Measurements from ENCODE around the gene CCSER1. TPM values are rescaled to one million over a fixed set of nuclear protein-coding genes. Genes with fewer than 3 reads are reported as not detected.
"Not testable (repeated sequence)": the region's sequence is repeated elsewhere in the genome, so short reads cannot be mapped to it uniquely, and the experiment has no call there.

The CCSER1 gene
- total RNA-seq, 1 experiment from 2014 or later: 4.1 TPM

GRCh38 chr4:91621446-91621845 is 1494.3 kb downstream of the CCSER1 start:
- TF ChIP-seq CTCF (IDR thresholded peaks at IDR 0.05; ENCODE audit: insufficient read depth in 1 of 2, low read depth in 1 of 2, low read length in 1 of 2, severe bottlenecking in 1 of 2, unreplicated experiment in 1 of 2): no peak
- Histone ChIP-seq H3K4me1 (no peaks in the 10 kb centered on the region), H3K9me3 (no peaks in the 10 kb centered on the region), H3K36me3 (ENCODE audit: control insufficient read depth, insufficient read depth, low read length) (no peaks in the 10 kb centered on the region), H3K27me3 (replicated peaks; ENCODE audit: control insufficient read depth, insufficient read depth, low read length) (no peaks in the 10 kb centered on the region), H3K4me3 (ENCODE audit: low read depth, low read length) (no peak overlapping the region)
- H3K4me3 Mint-ChIP-seq (ENCODE audit: unreplicated experiment): no peak overlapping the region
- CTCF ChIA-PET: no interaction called here
- H3K27ac Mint-ChIP-seq (ENCODE audit: unreplicated experiment): no peak overlapping the region
- no peaks in the 10 kb centered on the region for H3K4me1 Mint-ChIP-seq (ENCODE audit: low read depth, unreplicated experiment)
- intact Hi-C loops (cut with micrococcal nuclease; ENCODE audit: unreplicated experiment): no loop called here
- POLR2A ChIA-PET: no interaction called here
- no peak for DNase-seq
- no peaks in the 10 kb centered on the region for H3K27me3 Mint-ChIP-seq (ENCODE audit: insufficient read depth, unreplicated experiment)
- peaks cover 16% of the 10 kb centered on the region for H3K9me3 Mint-ChIP-seq (ENCODE audit: unreplicated experiment)
- no peaks in the 10 kb centered on the region for H3K36me3 Mint-ChIP-seq (ENCODE audit: insufficient read depth, unreplicated experiment)
- no TSS peak for BruUV-seq (replicated peaks)

- no peaks in the 10 kb centered on the region for H3K4me1 ChIP-seq
- no TSS peak for BruUV-seq (replicated peaks)
- no peaks in the 10 kb centered on the region for H3K36me3 ChIP-seq (ENCODE audit: control insufficient read depth, insufficient read depth, low read length)
- ChIA-PET POLR2A (no interaction called here), CTCF (no interaction called here)
- Mint-ChIP-seq H3K27me3 (ENCODE audit: insufficient read depth, unreplicated experiment) (no peaks in the 10 kb centered on the region), H3K27ac (ENCODE audit: unreplicated experiment) (no peak overlapping the region), H3K4me3 (ENCODE audit: unreplicated experiment) (no peak overlapping the region), H3K9me3 (ENCODE audit: unreplicated experiment) (peaks cover 25% of the 10 kb centered on the region), H3K4me1 (ENCODE audit: low read depth, unreplicated experiment) (no peaks in the 10 kb centered on the region), H3K36me3 (ENCODE audit: insufficient read depth, unreplicated experiment) (no peaks in the 10 kb centered on the region)
- H3K27me3 ChIP-seq (replicated peaks; ENCODE audit: control insufficient read depth, insufficient read depth, low read length): no peaks in the 10 kb centered on the region
- DNase-seq: no peak
- no peaks in the 10 kb centered on the region for H3K9me3 ChIP-seq
- no peak overlapping the region for H3K4me3 ChIP-seq (ENCODE audit: low read depth, low read length)
- intact Hi-C loops (cut with micrococcal nuclease; ENCODE audit: unreplicated experiment): no loop called here
- TF ChIP-seq CTCF (IDR thresholded peaks at IDR 0.05; ENCODE audit: insufficient read depth in 1 of 2, low read depth in 1 of 2, low read length in 1 of 2, severe bottlenecking in 1 of 2, unreplicated experiment in 1 of 2): no peak
Observed at GRCh38 chr4:91622925-91623602, 1495.9 kb downstream of the CCSER1 start.

- H3K36me3 Mint-ChIP-seq (ENCODE audit: insufficient read depth, unreplicated experiment); H3K4me1 ChIP-seq; H3K27ac Mint-ChIP-seq (ENCODE audit: unreplicated experiment); H3K27me3 Mint-ChIP-seq (ENCODE audit: insufficient read depth, unreplicated experiment); DNase-seq; H3K4me3 Mint-ChIP-seq (ENCODE audit: unreplicated experiment); H3K4me1 Mint-ChIP-seq (ENCODE audit: low read depth, unreplicated experiment); BruUV-seq (replicated peaks); H3K36me3 ChIP-seq (ENCODE audit: control insufficient read depth, insufficient read depth, low read length); POLR2A ChIA-PET; H3K4me3 ChIP-seq (ENCODE audit: low read depth, low read length); H3K27me3 ChIP-seq (replicated peaks; ENCODE audit: control insufficient read depth, insufficient read depth, low read length); CTCF ChIA-PET; intact Hi-C loops (cut with micrococcal nuclease; ENCODE audit: unreplicated experiment); H3K9me3 ChIP-seq: not testable (repeated sequence)
- peaks cover 26% of the 10 kb centered on the region for H3K9me3 Mint-ChIP-seq (ENCODE audit: unreplicated experiment)
Observed at GRCh38 chr4:91623603-91623967, 1496.4 kb downstream of the CCSER1 start.

- DNase-seq: no peak
- peaks cover 11% of the 10 kb centered on the region for H3K4me1 Mint-ChIP-seq (ENCODE audit: low read depth, unreplicated experiment)
- no peak for TF ChIP-seq CTCF (IDR thresholded peaks at IDR 0.05; ENCODE audit: insufficient read depth in 1 of 2, low read depth in 1 of 2, low read length in 1 of 2, severe bottlenecking in 1 of 2, unreplicated experiment in 1 of 2)
- no peaks in the 10 kb centered on the region for H3K27me3 ChIP-seq (replicated peaks; ENCODE audit: control insufficient read depth, insufficient read depth, low read length)
- H3K4me3 Mint-ChIP-seq (ENCODE audit: unreplicated experiment): no peak overlapping the region
- H3K9me3 Mint-ChIP-seq (ENCODE audit: unreplicated experiment): peaks cover 25% of the 10 kb centered on the region
- intact Hi-C loops (cut with micrococcal nuclease; ENCODE audit: unreplicated experiment): no loop called here
- no peak overlapping the region for H3K4me3 ChIP-seq (ENCODE audit: low read depth, low read length)
- H3K4me1 ChIP-seq: peaks cover 14% of the 10 kb centered on the region; the same call in 1 of the 2 replicates
- ChIA-PET POLR2A (no interaction called here), CTCF (no interaction called here)
- H3K27me3 Mint-ChIP-seq (ENCODE audit: insufficient read depth, unreplicated experiment): no peaks in the 10 kb centered on the region
- no peaks in the 10 kb centered on the region for H3K36me3 ChIP-seq (ENCODE audit: control insufficient read depth, insufficient read depth, low read length)
- no TSS peak for BruUV-seq (replicated peaks)
- no peaks in the 10 kb centered on the region for H3K9me3 ChIP-seq
- no peaks in the 10 kb centered on the region for H3K36me3 Mint-ChIP-seq (ENCODE audit: insufficient read depth, unreplicated experiment)
- no peak overlapping the region for H3K27ac Mint-ChIP-seq (ENCODE audit: unreplicated experiment)
Observed at GRCh38 chr4:91630054-91630453, 1502.9 kb downstream of the CCSER1 start.

All from Caco-2 (cell line).